Measurements from ENCODE around the gene SHC4. TPM values are rescaled to one million over a fixed set of nuclear protein-coding genes. Genes with fewer than 3 reads are reported as not detected.

The SHC4 gene
- total and polyA plus RNA-seq, 2 of the 13 experiments (the other 11 are each of a cell fraction or from before 2014, with no cell fraction given) = 0.04 TPM; not detected in 1

DNA sequence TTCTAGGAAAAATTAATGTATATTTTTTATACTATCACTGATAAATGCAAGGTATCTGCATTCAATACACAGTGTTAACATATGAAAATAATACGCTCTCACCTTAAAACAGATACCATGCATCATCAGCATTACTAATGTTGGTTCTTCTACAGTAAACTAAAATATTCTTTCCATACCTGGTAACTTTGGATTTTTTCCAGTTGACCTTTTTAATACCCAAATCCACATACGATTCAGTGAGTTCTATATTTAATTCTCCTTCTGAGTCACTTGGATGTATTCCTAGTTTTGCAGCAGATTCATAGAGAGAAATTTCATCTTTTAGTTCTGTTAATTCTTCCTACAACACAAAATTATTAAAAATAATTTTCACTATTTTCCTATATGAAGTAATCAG lies 182.7 kb downstream of the SHC4 start:
- H3K4me3 ChIP-seq (replicated peaks in 1 of 3; ENCODE audit: insufficient read depth in 1 of 3, low read depth in 2 of 3, low read length in 3 of 3) = no peak overlapping the region
- intact Hi-C loops (cut with micrococcal nuclease; ENCODE audit: unreplicated experiment) (no loop called here), in situ Hi-C loops (cut with HindIII; ENCODE audit: extremely low pct_ligation_motif_present, low pct_unique_long_range_greater_than_20kb) (no loop called here)
- FAIRE-seq = no peak
- H3K27ac ChIP-seq (ENCODE audit: extremely low read length, insufficient read depth, low read length) = no peak overlapping the region
- H3K36me3 ChIP-seq (replicated peaks in 1 of 2; ENCODE audit: control insufficient read depth in 1 of 2, insufficient read depth in 2 of 2, low read length in 2 of 2) = peaks cover 3 to 21% of the 10 kb centered on the region in 2 experiments; a peak in 4 of 5 replicates
- H4K20me1 ChIP-seq (ENCODE audit: insufficient read depth, low read length) = no peaks in the 10 kb centered on the region
- no peaks in the 10 kb centered on the region for H3K9me3 ChIP-seq (ENCODE audit: low read length)
- H3K4me2 ChIP-seq (ENCODE audit: low read depth, low read length) = no peak overlapping the region
- ChIA-PET CTCF (ENCODE audit: low intra/inter-chr PET ratio, low total read pairs) (no interaction called here), POLR2A (no interaction called here)
- no peak for DNase-seq (ENCODE audit: low spot score)
- WGBS (ENCODE audit: low lambda C conversion rate) = 99% methylated on average over 2 of the region's 2 CpGs
- H3K27me3 ChIP-seq (ENCODE audit: control insufficient read depth in 1 of 2, insufficient read depth in 2 of 2, low read length in 2 of 2) = no peaks in the 10 kb centered on the region; a peak in 1 of 5 replicates
- no TSS peak for BruUV-seq (replicated peaks)
- no peak for ATAC-seq
- H3K4me1 ChIP-seq (ENCODE audit: insufficient read depth, low read length) = no peaks in the 10 kb centered on the region
- no peak overlapping the region for H3K9ac ChIP-seq (ENCODE audit: insufficient read depth, low read depth, low read length)
- H2AFZ ChIP-seq (ENCODE audit: low read length) = no peak overlapping the region
- no peak for TF ChIP-seq ZNF17 (CRISPR knock-in tag; IDR thresholded peaks at IDR 0.05)
- TF ChIP-seq PAX8 (CRISPR knock-in tag; IDR thresholded peaks at IDR 0.05; ENCODE audit: borderline replicate concordance) = no peak
- TF ChIP-seq ZNF451 (CRISPR knock-in tag; IDR thresholded peaks at IDR 0.05) = no peak
- TF ChIP-seq, protein P1, sequence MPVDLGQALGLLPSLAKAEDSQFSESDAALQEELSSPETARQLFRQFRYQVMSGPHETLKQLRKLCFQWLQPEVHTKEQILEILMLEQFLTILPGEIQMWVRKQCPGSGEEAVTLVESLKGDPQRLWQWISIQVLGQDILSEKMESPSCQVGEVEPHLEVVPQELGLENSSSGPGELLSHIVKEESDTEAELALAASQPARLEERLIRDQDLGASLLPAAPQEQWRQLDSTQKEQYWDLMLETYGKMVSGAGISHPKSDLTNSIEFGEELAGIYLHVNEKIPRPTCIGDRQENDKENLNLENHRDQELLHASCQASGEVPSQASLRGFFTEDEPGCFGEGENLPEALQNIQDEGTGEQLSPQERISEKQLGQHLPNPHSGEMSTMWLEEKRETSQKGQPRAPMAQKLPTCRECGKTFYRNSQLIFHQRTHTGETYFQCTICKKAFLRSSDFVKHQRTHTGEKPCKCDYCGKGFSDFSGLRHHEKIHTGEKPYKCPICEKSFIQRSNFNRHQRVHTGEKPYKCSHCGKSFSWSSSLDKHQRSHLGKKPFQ (CRISPR knock-in tag; IDR thresholded peaks at IDR 0.05; ENCODE audit: insufficient replicate concordance) = no peak
- no peak for TF ChIP-seq TBX2 (CRISPR knock-in tag; IDR thresholded peaks at IDR 0.05; ENCODE audit: borderline replicate concordance)
- no peak for TF ChIP-seq ZSCAN30 (CRISPR knock-in tag; IDR thresholded peaks at IDR 0.05)
- no peak for TF ChIP-seq ZNF558 (CRISPR knock-in tag; IDR thresholded peaks at IDR 0.05; ENCODE audit: borderline replicate concordance)
- no peak for TF ChIP-seq HOXA3 (CRISPR knock-in tag; IDR thresholded peaks at IDR 0.05)
- no peak for TF ChIP-seq MED8 (CRISPR knock-in tag; IDR thresholded peaks at IDR 0.05; ENCODE audit: insufficient replicate concordance)
- TF ChIP-seq, protein P2, sequence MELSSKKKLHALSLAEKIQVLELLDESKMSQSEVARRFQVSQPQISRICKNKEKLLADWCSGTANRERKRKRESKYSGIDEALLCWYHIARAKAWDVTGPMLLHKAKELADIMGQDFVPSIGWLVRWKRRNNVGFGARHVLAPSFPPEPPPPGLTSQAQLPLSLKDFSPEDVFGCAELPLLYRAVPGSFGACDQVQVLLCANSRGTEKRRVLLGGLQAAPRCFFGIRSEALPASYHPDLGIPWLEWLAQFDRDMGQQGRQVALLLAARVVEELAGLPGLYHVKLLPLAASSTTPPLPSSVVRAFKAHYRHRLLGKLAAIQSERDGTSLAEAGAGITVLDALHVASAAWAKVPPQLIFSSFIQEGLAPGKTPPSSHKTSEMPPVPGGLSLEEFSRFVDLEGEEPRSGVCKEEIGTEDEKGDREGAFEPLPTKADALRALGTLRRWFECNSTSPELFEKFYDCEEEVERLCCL (CRISPR knock-in tag; IDR thresholded peaks at IDR 0.05; ENCODE audit: borderline replicate concordance) = no peak
- no peak for TF ChIP-seq MIER3 (CRISPR knock-in tag; IDR thresholded peaks at IDR 0.05; ENCODE audit: borderline replicate concordance)
- no peak for TF ChIP-seq ZSCAN29 (CRISPR knock-in tag; conservative IDR thresholded peaks at IDR 0.05)
- no peaks in the 10 kb centered on the region for H3K79me2 ChIP-seq (ENCODE audit: insufficient read depth, low read length)
